HEK293 (cell line): ENCODE data around the gene ACAD11.

Experiments
- CTCF ChIP-seq: fragments of 450-650 bp; formaldehyde crosslinking; IDR thresholded peaks from 2 replicates; pipeline ENCODE4 v1.5.1; 2016; ENCODE audit warnings: missing biosample characterization, missing genetic modification characterization
- PBX3 ChIP-seq: sonication (generic); formaldehyde crosslinking; IDR thresholded peaks from 2 replicates; pipeline ENCODE4 v1.8.1; 2022; ENCODE audit warnings: mild to moderate bottlenecking, moderate library complexity, missing genetic modification reagents
- TCF7L2 ChIP-seq: IDR thresholded peaks from 2 replicates; pipeline ENCODE4 v1.6.1; 2011; ENCODE audit warnings: low read depth, mild to moderate bottlenecking, inconsistent platforms, low read length, moderate library complexity, borderline replicate concordance
- YY1 ChIP-seq: fragments of 450-650 bp; formaldehyde crosslinking; IDR thresholded peaks from 2 replicates; pipeline ENCODE4 v1.5.1; 2018; ENCODE audit warnings: missing biosample characterization, missing genetic modification characterization
- ZNF114 ChIP-seq: fragments of 450-650 bp; formaldehyde crosslinking; IDR thresholded peaks from 2 replicates; pipeline ENCODE4 v1.5.0; 2017; ENCODE audit warnings: missing biosample characterization, missing genetic modification characterization
- ZNF121 ChIP-seq: fragments of 450-650 bp; formaldehyde crosslinking; IDR thresholded peaks from 2 replicates; pipeline ENCODE4 v1.5.1; 2016; ENCODE audit warnings: missing biosample characterization, missing genetic modification characterization
- ZNF302 ChIP-seq: fragments of 450-650 bp; formaldehyde crosslinking; IDR thresholded peaks from 2 replicates; pipeline ENCODE4 v1.5.1; 2016; ENCODE audit warnings: missing biosample characterization, missing genetic modification characterization, low read depth
- ZNF324 ChIP-seq: fragments of 450-650 bp; formaldehyde crosslinking; IDR thresholded peaks from 2 replicates; pipeline ENCODE4 v1.5.1; 2016; ENCODE audit warnings: missing biosample characterization, missing genetic modification characterization
- ZNF362 ChIP-seq: fragments of 450-650 bp; formaldehyde crosslinking; IDR thresholded peaks from 2 replicates; pipeline ENCODE4 v1.5.1; 2016; ENCODE audit warnings: missing biosample characterization, missing genetic modification characterization
- ZNF585B ChIP-seq: fragments of 450-650 bp; formaldehyde crosslinking; IDR thresholded peaks from 2 replicates; pipeline ENCODE4 v1.5.1; 2016; ENCODE audit warnings: missing biosample characterization, missing genetic modification characterization
- ZNF768 ChIP-seq: fragments of 450-650 bp; formaldehyde crosslinking; IDR thresholded peaks from 2 replicates; pipeline ENCODE4 v1.5.1; 2018; ENCODE audit warnings: missing biosample characterization, mild to moderate bottlenecking, missing genetic modification characterization
- ZNF791 ChIP-seq: fragments of 450-650 bp; formaldehyde crosslinking; IDR thresholded peaks from 2 replicates; pipeline ENCODE4 v1.5.1; 2016; ENCODE audit warnings: missing biosample characterization, missing genetic modification characterization
- ZNF792 ChIP-seq: fragments of 450-650 bp; formaldehyde crosslinking; IDR thresholded peaks from 2 replicates; pipeline ENCODE4 v1.5.1; 2016; ENCODE audit warnings: missing biosample characterization, missing genetic modification characterization

DNA sequence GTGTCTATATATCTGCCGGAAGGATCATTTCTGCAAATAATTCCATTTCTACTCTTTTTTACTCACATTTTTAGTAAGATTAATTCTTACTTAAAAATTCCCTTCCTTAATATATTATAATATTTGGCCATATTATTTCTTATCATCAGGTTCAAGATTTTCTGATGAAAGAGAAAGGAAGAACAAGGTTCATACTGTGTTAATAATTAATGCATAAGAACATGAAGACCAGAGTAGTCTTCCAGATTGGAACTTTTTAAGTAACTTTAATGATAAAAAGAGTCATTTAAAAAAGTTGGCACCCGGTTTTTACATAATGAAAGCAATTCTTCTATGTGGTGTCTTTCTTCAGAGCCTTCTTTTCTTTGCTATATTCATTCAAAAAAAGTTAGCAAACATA lies 61.9 kb downstream of the ACAD11 start:
- TF ChIP-seq ZNF792 (tag by site-specific recombination) (no peak), ZNF324 (tag by site-specific recombination) (no peak), YY1 (no peak), CTCF (no peak), ZNF585B (tag by site-specific recombination) (no peak), ZNF302 (tag by site-specific recombination) (no peak), PBX3 (no peak), ZNF791 (tag by site-specific recombination) (no peak), ZNF362 (tag by site-specific recombination) (no peak), ZNF121 (tag by site-specific recombination) (no peak), TCF7L2 (no peak), ZNF768 (tag by site-specific recombination) (no peak), ZNF114 (tag by site-specific recombination) (no peak)
